CD4-positive, alpha-beta T cell treated with Interleukin-21 for 1 hour (primary cell): ENCODE measurements around the gene PRR3.
A peak's percentile ranks its signal among the peaks of the same experiment; 100 is the strongest.
"Not testable (repeated sequence)": the region's sequence is repeated elsewhere in the genome, so short reads cannot be mapped to it uniquely, and the experiment has no call there.

Experiments
- DNase-seq: peaks from one replicate; pipeline ENCODE4 v3.0.0-alpha.2; 2020

Gene PRR3

DNA sequence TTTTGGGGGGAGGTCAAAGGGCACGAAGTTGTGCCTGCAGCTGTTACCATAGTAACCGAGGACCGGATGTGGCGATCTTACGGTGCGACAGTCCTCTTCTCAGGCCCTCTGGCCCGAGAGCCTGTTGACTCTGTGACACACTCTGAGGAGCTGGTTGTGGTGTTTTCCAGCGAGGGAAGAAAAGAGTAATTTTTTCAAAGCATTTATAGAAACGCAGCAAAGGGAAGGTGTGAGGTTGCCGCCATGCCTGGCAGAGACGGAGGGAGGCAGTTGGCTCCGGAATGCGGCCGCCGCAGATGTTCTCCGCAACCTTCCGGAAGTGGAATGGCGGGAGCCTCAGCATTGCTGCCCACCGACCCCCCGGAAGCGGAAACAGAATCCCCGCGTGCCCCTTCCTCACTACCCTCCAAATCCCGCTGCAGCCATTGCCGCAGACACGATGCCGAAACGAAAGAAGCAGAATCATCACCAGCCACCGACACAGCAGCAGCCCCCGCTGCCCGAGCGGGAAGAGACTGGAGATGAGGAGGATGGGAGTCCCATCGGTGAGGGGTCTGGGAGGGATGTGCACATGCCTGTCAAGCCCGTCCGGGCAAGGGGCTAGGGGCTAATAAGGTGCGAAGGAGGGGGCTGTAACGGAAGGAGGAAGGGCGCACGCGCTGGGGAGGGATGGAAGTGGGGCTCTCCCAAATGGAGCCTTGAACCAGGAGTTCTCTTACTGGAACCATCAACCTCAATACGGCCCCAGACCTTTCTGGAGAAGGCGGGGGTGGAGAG is at the start of gene PRR3:
PRR3 (plus strand) TSS at position 390 of the 777 bp plus-strand sequence; CDS start at position 440, 50 bp downstream.
- peak; percentile 93 for DNase-seq

DNA sequence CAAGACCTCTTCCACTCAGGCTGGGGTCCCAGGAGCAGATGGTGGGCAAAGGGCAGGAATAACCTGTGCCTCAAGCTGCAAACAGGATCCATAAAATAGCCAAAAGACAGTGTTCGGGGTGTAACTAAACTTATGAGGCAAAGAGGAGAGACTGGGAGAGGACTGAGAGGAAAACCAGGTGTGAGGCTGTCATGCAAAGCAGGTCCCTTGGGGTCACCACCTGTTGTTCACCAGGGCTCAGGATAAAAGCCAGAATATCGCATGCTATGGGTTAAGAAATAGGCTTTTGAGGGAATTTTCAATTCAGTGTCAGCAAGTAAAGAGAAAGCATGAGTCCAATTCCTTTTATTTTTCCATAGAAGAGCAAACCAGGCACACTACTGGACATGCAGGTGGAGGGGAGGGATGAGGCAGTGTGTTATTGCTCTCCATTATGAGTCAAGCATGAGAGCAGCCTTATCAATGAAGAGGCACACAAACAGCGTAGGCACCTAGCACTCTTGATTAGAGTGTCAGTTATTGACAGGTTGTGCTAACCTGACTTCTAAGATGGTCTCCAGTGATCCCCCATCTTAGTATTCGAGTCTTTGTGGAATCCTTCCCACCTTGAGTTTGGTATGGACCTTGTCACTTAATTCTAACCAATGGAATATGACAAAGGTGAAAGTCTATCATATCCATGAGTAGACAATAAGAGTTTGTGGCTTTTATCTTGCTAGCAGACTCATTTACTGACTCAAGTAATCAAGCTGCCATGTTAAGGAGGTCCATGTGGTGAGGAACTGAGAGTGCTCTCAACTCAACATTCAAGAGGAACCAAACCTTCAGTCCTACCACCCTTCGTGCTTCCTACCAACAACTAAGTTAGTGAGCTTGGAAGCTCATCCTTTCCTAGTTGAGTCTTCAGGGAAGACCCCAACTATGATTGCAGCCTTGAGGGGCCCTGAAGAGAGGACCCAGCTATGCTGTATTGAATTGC is 49.0 kb upstream of the PRR3 start:
- no peak for DNase-seq

DNA sequence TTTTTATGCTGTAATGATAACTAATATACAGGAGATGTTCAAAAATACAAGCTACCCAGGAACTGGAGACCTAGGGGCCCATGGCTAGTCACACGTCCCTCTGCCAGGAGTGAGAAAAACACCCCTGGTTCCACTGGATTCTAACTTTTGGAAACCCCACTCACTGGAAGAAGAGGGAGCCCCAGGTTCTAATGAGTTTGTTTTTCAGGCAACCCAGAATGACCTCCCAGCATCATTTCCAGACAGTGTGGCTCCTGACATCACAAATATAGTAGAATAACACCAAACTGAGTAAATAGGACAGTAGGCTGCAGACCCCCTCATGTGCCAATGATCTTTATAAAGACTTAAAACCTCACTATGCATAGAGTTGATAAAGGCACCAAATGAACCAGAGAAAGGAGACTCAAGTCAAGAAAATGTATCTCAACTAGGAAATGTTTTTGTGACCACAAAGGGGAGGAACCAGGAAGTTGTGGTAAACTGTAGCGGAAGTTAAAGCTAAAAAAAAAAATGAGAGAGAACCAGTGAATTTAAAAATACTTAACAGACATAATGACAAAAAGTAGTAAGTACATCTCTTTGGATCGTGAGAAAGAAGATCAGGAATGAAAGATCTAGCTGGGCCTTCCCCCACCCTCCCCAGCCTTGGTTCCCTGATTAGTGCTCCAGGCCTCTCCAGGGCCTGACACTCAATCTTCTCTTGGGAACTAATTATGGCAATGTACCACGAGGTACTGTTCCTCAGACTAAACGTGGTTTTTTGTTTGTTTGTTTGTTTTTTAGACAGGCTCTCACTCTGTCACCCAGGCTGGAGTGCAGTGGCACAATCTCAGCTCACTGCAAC is 48.0 kb upstream of the PRR3 start:
- DNase-seq, result peak; percentile 79

GRCh38 chr6:30510419-30511168 is 46.5 kb upstream of the PRR3 start:
- DNase-seq, result no peak

- no peak for DNase-seq
Measured at GRCh38 chr6:30511169-30511546, 45.9 kb upstream of the PRR3 start.

DNA sequence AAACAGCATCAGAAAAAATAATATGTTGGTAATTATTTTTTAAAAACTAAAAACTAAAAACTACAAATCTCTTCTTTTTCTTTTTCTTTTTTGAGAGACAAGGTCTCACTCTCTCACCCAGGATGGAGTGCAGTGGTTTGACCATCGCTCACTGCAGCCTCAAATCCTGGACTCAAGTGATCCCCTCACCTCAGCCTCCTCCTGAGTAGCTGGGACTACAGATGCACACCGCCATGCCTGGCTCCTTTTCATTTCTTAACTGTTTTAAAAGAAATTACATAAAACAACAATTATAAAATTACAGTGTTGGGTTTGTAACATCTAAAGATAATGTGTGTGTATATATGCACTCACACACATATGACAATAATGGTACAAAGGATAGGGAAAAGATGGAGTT is 43.6 kb upstream of the PRR3 start:
- no peak for DNase-seq

- DNase-seq, result no peak
Measured at GRCh38 chr6:30515106-30515505, 42.0 kb upstream of the PRR3 start.

GRCh38 chr6:30515944-30516753 is 40.9 kb upstream of the PRR3 start:
- DNase-seq, result peak; percentile 94

DNA sequence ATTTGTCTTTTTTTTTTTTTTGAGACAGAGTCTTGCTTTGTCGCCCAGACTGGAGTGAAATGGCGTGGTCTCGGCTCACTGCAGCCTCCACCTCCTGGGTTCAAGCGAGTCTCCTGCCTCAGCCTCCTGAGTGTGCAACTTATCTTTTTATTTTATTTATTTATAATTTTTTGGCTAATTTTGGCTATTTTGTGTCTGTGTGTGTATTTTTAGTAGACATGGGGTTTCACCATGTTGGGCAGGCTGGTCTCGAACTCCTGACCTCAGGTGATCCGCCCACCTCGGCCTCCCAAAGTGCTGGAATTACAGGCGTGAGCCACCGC is 40.4 kb upstream of the PRR3 start:
- DNase-seq, result not testable (repeated sequence)

DNA sequence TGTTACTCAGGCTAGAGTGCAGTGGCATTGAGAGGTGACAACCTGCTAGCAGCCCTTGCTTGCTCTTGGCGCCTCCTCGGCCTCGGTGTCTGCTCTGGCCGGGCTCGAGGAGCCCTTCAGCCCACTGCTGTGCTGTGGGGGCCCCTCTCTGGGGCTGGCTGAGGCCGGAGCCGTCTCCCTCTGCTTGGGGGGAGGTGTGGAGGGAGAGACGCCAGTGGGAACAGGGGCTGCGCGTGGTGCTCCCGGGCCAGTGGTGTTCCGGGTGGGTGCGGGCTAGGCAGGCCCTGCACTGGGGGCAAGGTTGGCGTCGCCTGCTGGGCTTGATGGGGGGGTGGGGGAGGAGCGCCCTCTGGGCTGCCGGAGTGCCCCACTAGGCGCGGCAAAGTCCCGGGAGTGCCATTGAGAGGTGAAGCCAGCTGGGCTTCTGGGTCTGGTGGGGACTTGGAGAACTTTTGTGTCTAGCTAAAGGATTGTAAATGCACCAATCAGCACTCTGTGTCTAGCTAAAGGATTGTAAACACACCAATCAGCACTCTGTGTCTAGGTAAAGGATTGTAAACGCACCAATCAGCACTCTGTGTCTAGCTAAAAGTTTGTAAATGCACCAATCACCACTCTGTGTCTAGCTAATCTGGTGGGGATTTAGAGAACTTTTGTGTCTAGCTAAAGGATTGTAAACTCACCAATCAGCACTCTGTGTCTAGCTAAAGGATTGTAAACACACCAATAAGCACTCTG is 39.2 kb upstream of the PRR3 start:
- not testable (repeated sequence) for DNase-seq

DNA sequence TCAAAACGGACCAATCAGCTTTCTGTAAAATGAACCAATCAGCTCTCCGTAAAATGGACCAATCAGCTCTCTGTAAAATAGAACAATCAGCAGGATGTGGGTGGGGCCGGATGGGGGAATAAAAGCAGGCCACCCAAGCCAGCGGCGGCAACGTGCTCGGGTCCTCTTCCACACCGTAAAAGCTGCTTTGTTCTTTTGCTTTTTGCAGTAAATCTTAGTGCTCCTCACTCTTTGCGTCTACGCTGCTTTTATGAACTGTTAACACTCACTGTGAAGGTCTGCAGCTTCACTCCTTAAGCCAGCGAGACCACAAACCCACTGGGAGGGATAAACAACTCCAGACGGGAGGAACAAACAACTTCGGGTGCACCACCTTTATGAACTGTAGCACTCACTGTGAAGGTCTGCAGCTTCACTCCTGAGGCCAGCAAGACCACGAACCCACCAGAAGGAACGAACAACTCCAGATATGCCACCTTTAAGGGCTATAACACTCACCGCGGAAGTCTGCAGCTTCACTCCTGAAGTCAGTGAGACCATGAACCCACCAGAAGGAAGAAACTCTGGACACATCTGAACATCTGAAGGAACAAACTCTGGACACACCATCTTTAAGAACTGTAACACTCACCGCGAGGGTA is 38.5 kb upstream of the PRR3 start:
- peak; percentile 39 for DNase-seq

GRCh38 chr6:30520522-30520921 is 36.6 kb upstream of the PRR3 start:
- no peak for DNase-seq

DNA sequence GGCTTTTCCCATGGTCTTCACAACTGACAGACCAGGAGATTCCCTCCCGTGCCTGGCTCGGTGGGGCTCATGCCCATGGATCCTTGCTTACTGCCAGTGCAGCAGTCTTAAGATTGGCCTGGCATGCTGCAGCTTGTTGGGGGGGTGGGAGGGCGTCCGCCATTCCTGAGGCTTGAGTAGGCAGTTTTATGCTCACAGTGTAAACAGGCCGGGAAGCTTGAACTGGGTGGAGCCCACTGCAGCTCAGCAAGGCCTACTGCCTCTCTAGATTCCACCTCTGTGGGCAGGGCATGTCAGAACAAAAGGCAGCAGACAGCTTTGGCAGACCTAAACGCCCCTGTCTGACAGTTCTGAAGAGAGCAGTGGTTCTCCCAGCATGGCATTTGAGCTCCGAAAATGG is 36.0 kb upstream of the PRR3 start:
- not testable (repeated sequence) for DNase-seq

DNA sequence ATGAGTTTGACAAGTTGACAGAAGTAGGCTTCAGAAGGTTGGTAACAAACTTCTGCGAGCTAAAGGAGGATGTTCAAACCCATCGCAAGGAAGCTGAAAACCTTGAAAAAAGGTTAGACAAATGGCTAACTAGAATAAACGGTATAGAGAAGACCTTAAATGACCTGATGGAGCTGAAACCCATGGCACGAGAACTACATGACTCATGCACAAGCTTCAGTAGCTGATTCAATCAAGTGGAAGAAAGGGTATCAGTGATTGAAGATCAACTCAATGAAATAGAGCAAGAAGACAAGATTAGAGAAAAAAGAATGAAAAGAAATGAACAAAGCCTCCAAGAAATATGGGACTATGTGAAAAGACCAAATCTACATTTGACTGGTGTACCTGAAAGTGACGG is 35.1 kb upstream of the PRR3 start:
- DNase-seq, result not testable (repeated sequence)

DNA sequence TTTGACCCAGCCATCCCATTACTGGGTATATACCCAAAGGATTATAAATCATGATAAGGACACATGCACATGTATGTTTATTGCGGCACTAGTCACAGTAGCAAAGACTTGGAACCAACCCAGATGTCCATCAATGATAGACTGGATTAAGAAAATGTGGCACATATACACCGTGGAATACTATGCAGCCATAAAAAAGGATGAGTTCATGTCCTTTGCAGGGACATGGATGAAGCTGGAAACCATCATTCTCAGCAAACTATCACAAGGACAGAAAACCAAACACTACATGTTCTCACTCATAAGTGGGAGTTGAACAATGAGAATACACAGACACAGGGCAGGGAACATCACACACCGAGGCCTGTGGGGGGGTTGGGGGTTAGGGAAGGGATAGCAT is 30.7 kb upstream of the PRR3 start:
- DNase-seq, result not testable (repeated sequence)

DNA sequence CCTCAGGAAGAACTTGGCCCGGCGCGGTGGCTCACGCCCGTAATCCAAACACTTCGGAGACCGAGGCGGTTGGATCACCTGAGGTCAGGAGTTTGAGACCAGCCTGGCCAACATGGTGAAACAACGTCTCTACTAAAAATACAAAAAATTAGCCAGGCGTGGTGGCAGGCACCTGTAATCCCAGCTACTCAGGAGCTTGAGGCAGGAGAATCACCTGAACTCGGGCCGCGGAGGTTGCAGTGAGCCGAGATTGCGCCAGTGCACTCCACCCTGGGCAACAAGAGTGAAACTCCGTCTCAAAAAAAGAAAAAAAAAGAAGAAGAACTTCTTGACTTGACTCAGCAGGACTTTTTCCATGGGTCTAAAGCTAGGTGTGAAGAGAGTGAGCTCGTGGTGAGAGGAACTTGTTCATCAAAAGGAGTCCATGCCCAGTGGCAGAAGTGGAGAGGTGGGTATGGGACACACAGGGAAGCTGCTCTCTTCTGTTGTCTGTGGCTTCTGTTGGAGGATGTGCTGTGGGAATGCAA is 27.7 kb upstream of the PRR3 start:
- DNase-seq, result peak; percentile 43

DNA sequence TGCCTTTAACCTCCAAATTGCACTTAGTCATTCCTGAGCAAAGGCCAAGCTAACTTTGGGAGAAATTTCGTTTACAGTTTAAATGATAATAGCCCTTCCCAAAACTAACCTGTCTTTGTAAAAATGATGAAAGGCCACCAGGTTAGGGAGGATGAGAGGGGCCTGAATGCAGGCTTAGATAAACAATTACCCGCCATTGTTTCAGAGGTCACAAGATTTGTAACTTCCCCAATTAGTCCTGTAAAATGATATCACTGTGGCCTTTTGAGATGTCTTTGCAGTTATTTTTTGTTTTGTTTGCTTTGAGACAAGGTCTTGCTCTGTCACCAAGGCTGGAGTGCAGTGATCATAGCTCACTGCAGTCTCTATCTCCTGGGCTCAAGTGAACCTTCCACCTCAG is 27.1 kb upstream of the PRR3 start:
- no peak for DNase-seq

DNA sequence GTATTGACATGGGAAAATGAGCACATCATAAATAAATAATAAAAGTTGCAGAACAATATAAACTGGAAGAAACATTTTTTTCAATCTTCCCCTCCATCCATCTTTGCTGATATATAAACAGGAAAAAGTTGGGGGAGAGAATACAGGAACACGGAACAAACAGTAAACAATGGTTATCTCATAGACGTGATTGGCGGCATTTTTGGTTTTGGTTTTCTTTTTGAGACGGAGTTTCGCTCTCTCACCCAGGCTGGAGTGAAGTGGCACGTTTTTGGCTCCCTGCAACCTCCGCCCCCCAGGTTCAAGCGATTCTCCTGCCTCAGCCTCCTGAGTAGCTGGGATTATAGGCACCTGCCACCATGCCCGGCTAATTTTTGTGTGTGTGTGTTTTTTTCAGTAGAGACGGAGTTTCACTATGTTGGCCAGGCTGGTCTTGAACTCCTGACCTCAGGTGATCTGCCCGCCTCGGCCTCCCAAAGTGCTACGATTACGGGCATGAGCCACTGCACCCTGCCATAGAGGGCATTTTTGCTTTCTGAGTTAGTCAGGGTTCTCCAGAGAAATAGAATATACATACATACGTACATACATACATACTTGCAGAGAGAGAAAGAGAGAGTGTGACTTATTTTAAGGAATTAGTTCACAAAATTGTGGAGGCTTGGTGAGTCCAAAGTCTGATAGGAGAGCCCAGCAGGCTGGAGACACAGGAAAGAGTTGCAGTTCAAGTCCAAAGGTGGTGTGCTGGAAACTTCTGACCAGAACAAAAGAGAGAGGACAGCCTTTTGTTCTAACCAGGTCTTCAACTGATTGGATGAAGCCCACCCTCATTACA is 23.4 kb upstream of the PRR3 start:
- peak; percentile 60 for DNase-seq

DNA sequence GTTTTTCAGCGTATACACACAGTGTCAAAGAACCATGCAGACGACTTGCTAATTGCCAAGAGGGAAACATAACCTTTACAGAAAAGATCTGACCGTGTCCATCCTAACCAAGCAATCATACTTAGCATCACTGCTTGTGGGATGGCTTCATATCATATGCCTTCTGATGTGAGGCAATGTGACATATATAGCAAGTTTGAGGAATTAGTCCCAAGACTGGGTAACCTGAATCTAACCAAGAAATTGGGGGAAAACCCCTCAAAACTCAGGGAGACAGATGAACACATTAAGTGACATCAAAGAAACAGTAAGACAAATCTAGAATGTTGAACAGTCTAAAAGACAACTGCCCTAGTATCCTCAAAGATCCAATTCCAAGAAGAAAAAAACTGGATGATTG is 19.2 kb upstream of the PRR3 start:
- DNase-seq, result no peak
